NB4 (cell line): Measurements from ENCODE around the gene TTYH3.

ENCODE experiments used
- MYC ChIP-seq: IDR thresholded peaks from 2 replicates; pipeline ENCODE4 v1.6.1; 2011; ENCODE audit warnings: low read depth, low read length
- POLR2A ChIP-seq: IDR thresholded peaks from 2 replicates; pipeline ENCODE4 v1.6.1; 2011; ENCODE audit warnings: mild to moderate bottlenecking; ENCODE audit not compliant: insufficient read length; ENCODE audit errors: extremely low read depth
- TF ChIP-seq, protein P1 (sequence below): IDR thresholded peaks from one replicate; pipeline ENCODE4 v1.5.1; 2012; ENCODE audit warnings: low read depth, low read length

DNA sequence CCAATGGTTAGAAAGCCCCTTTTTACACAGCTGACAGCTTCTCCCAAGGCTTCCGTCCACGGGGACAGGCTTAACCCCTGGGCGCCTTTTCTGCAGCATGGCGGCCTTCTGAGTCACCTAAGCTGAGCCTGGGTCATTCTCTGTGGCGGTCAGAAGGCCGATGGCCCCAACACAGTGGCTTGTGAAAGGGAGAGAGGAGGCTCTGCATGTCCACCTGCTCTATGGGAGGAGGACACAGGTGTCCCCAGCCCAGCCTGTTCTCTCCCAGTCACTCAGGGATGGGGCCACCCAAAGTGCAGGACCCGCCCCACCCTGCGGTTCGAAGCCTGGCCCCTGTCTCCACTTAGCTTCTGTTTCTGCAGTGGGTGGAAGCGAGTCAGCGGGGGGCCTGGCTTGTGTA, 20.4 kb upstream of the TTYH3 start:
- no peak for TF ChIP-seq POLR2A
- TF ChIP-seq, protein P1, sequence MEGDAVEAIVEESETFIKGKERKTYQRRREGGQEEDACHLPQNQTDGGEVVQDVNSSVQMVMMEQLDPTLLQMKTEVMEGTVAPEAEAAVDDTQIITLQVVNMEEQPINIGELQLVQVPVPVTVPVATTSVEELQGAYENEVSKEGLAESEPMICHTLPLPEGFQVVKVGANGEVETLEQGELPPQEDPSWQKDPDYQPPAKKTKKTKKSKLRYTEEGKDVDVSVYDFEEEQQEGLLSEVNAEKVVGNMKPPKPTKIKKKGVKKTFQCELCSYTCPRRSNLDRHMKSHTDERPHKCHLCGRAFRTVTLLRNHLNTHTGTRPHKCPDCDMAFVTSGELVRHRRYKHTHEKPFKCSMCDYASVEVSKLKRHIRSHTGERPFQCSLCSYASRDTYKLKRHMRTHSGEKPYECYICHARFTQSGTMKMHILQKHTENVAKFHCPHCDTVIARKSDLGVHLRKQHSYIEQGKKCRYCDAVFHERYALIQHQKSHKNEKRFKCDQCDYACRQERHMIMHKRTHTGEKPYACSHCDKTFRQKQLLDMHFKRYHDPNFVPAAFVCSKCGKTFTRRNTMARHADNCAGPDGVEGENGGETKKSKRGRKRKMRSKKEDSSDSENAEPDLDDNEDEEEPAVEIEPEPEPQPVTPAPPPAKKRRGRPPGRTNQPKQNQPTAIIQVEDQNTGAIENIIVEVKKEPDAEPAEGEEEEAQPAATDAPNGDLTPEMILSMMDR: no peak
- TF ChIP-seq MYC: no peak
